NOMO-1 treated with DMSO at 0.1 percent for 48 hours (cell line): ENCODE measurements around the gene OR5AU1.
A peak's percentile ranks its signal among the peaks of the same experiment; 100 is the strongest.

Experiments
- DNase-seq: peaks from one replicate; lab custom pipeline; 2025; ENCODE audit not compliant: unreplicated experiment; lab: John Stamatoyannopoulos, UW

The OR5AU1 gene

GRCh38 chr14:21108791-21109190 lies 47.1 kb downstream of the OR5AU1 start:
- peak; percentile 81 for DNase-seq

DNA sequence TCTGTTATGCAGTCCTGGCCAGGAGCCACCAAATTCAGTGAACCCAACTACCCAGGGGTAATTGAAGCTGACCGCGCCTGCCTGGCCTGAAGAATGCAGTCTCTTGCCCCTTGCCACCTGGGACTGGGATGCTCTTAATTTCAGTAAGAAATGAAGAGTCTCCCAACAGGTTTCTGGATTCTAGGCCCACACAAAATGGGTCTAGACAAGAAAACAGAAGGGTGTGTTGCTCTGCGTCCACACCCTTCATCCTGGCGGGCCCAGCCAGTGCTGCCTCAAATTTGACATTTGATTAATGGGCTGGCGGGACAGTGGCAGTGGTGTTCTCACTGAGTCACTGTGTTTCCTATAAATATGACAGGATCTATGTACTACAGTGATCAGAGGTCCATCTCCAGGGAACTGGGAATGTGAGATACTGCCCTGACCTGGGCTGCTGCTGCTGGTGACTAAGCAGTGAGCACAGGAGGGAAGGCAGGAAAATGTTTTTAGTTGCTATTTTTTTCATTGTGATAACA lies 48.5 kb downstream of the OR5AU1 start:
- DNase-seq = no peak

DNA sequence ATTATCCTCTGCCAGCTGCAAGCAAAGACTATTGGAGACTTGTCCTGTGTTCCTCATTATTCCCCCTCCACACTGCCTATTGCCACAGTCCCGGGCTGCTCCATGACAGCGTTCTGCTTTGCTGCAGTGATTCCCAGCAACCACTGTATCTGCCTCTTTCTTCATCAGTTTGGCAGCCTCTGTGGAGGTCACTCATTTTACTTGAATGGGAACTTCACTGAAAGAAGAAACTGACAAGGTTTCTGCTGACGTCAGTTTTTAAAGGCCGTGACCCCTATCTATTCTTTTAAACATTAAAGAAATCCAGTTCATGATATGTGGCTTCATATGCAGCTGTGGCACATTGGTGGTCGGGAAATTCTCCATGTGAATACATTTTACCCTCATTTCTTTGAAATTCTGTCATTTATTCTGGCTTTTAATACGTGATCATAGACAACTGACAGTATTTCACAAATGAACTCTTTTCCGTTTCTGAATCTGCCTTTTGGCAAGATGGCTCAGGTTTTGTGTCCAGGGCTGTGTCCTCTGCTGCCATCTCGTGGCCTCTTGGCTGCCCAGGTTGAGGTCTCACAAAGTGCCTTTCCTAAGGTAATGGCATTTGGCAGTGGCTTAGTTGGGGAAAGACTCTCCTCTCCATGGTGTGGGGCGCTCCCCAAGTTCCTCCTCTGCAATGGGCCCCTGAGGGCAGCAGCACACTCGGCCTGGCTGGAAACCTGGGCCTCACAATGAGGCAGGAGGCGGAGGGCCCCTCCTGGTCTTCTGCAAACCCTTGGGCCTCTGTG lies 49.2 kb downstream of the OR5AU1 start:
- DNase-seq = peak; percentile 84

GRCh38 chr14:21106176-21106497 lies 49.7 kb downstream of the OR5AU1 start:
- DNase-seq = peak; percentile 47

DNA sequence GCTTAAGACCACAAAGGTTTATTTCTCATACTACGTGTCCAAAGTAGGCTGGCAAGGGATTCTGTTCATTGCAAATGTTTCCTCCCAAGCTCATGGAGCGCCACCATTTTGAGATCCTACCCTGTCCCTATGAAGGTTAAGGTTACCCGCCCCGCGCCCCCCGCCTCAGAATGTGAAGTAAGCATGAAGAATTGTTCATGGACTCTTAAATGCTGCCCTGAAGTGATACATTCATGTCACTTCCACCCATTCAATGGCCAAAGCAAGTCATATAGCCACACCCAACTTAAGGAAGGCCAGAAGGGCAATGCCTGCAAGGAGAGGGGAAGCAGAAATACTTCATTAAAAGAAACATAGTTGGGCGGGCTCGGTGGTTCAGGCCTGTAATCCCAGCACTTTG lies 50.8 kb downstream of the OR5AU1 start:
- DNase-seq = no peak
